IMR-90 (cell line): ENCODE results near the gene SGMS1. TPM values are rescaled to one million over a fixed set of nuclear protein-coding genes. Genes with fewer than 3 reads are reported as not detected.
A peak's percentile ranks its signal among the peaks of the same experiment; 100 is the strongest.

ENCODE experiments used
- ATAC-seq: fragments of 200-7000 bp; cut with Tn5 transposase; 2 replicates; pipeline ENCODE4 v1.9.1; 2020; ENCODE audit warnings: low read depth, mild to moderate bottlenecking, moderate library complexity
- BruUV-seq: library from RNA; stranded (reverse); fragments of 400-500 nt; replicated peaks from 2 replicates; lab custom pipeline; 2021; lab: Mats Ljungman, UMichigan
- CTCF ChIA-PET: fragments of 300-600 bp; formaldehyde crosslinking; extraction: SDS; loops from one replicate; lab custom pipeline; 2021; ENCODE audit warnings: antibody characterized with exemption; lab: Yijun Ruan, JAX
- POLR2A ChIA-PET: fragments of 300-600 bp; sonication (Branson Sonifier 250); formaldehyde crosslinking; loops from one replicate; lab custom pipeline; 2022; ENCODE audit warnings: antibody characterized with exemption; ENCODE audit not compliant: unreplicated experiment; lab: Charles Lee
- DNase-seq: peaks from one replicate; pipeline ENCODE4 v3.0.0; 2013
- H2AFZ ChIP-seq: replicated peaks from 2 replicates; pipeline ENCODE3; 2013; ENCODE audit warnings: low read length, mild to moderate bottlenecking; ENCODE audit not compliant: poor library complexity
- H2AK5ac ChIP-seq: 2 replicates; pipeline ENCODE4 v1.6.1; 2013; ENCODE audit warnings: low read depth, low read length, inconsistent platforms
- H2AK9ac ChIP-seq: replicated peaks from 2 replicates; pipeline ENCODE3; 2013; ENCODE audit warnings: mild to moderate bottlenecking, low read depth, low read length, moderate library complexity; ENCODE audit not compliant: poor library complexity
- H2BK120ac ChIP-seq: 2 replicates; pipeline ENCODE4 v1.6.1; 2013; ENCODE audit warnings: low read depth, low read length, inconsistent platforms
- H2BK15ac ChIP-seq: 3 replicates; pipeline ENCODE4 v1.6.1; 2013; ENCODE audit warnings: low read depth, low read length, inconsistent platforms
- H2BK20ac ChIP-seq: 2 replicates; pipeline ENCODE4 v1.6.1; 2013; ENCODE audit warnings: low read depth, mild to moderate bottlenecking, inconsistent platforms, low read length, moderate library complexity
- H2BK5ac ChIP-seq: 2 replicates; pipeline ENCODE4 v1.6.1; 2013; ENCODE audit warnings: mild to moderate bottlenecking, low read depth, low read length, inconsistent platforms; ENCODE audit not compliant: poor library complexity, severe bottlenecking
- H3K14ac ChIP-seq: replicated peaks from 2 replicates; pipeline ENCODE4 v1.6.1; 2013; ENCODE audit warnings: low read depth, low read length, inconsistent platforms
- H3K18ac ChIP-seq: 2 replicates; pipeline ENCODE4 v1.6.1; 2013; ENCODE audit warnings: low read depth, low read length, control low read depth
- H3K23ac ChIP-seq: 2 replicates; pipeline ENCODE4 v1.6.1; 2013; ENCODE audit warnings: low read depth, low read length, inconsistent platforms
- H3K27ac ChIP-seq: 2 replicates; pipeline ENCODE4 v1.5.1; 2013; ENCODE audit warnings: mild to moderate bottlenecking, control low read depth, low read length; ENCODE audit not compliant: insufficient read depth
- H3K27me3 ChIP-seq: 2 replicates; pipeline ENCODE4 v1.6.1; 2013; ENCODE audit warnings: low read length; ENCODE audit not compliant: control insufficient read depth, insufficient read depth
- H3K36me3 ChIP-seq: 2 replicates; pipeline ENCODE4 v1.6.1; 2013; ENCODE audit warnings: low read length, mixed read lengths; ENCODE audit not compliant: control insufficient read depth, insufficient read depth
- H3K4ac ChIP-seq: 2 replicates; pipeline ENCODE4 v1.6.1; 2013; ENCODE audit warnings: low read depth, low read length, inconsistent platforms
- H3K4me1 ChIP-seq: 2 replicates; pipeline ENCODE4 v1.6.1; 2013; ENCODE audit warnings: low read length, mixed read lengths; ENCODE audit not compliant: control insufficient read depth, insufficient read depth
- H3K4me2 ChIP-seq: 2 replicates; pipeline ENCODE4 v1.6.1; 2013; ENCODE audit warnings: low read depth, mild to moderate bottlenecking, control low read depth, low read length, moderate library complexity
- H3K4me3 ChIP-seq: 2 replicates; pipeline ENCODE4 v1.5.1; 2013; ENCODE audit warnings: low read depth, mild to moderate bottlenecking, control low read depth, low read length, moderate library complexity; ENCODE audit not compliant: insufficient read depth
- H3K56ac ChIP-seq: 2 replicates; pipeline ENCODE4 v1.6.1; 2013; ENCODE audit warnings: low read length, inconsistent platforms; ENCODE audit not compliant: insufficient read depth; ENCODE audit errors: extremely low read depth
- H3K79me1 ChIP-seq, 2 experiments: 2 replicates each; pipeline ENCODE4 v1.6.1; 2013; ENCODE audit warnings: low read length in 2 of 2, inconsistent platforms in 1 of 2, low read depth in 1 of 2
- H3K9ac ChIP-seq: 2 replicates; pipeline ENCODE4 v1.6.1; 2013; ENCODE audit warnings: low read depth, low read length, control low read depth
- H3K9me1 ChIP-seq: 2 replicates; pipeline ENCODE4 v1.6.1; 2013; ENCODE audit warnings: low read length, inconsistent platforms; ENCODE audit not compliant: insufficient read depth
- H3K9me3 ChIP-seq: 2 replicates; pipeline ENCODE4 v1.6.1; 2013; ENCODE audit warnings: low read length; ENCODE audit not compliant: control insufficient read depth, insufficient read depth
- H4K20me1 ChIP-seq: 2 replicates; pipeline ENCODE4 v1.6.1; 2013; ENCODE audit warnings: low read length, inconsistent platforms; ENCODE audit not compliant: insufficient read depth
- H4K5ac ChIP-seq: 2 replicates; pipeline ENCODE4 v1.6.1; 2013; ENCODE audit warnings: mild to moderate bottlenecking, low read depth, low read length, control low read depth
- H4K8ac ChIP-seq, 2 experiments: 2 replicates each; pipeline ENCODE4 v1.6.1; 2013; ENCODE audit warnings: low read depth in 2 of 2, low read length in 2 of 2, control low read depth in 1 of 2, inconsistent platforms in 1 of 2
- H4K91ac ChIP-seq: 2 replicates; pipeline ENCODE4 v1.6.1; 2013; ENCODE audit warnings: low read depth, low read length, inconsistent platforms; ENCODE audit not compliant: insufficient read depth
- BHLHE40 ChIP-seq: fragments of 150-350 bp; IDR thresholded peaks from 2 replicates; pipeline ENCODE4 v1.6.1; 2016; ENCODE audit warnings: mild to moderate bottlenecking, low read depth, low read length
- CEBPB ChIP-seq: IDR thresholded peaks from 2 replicates; pipeline ENCODE4 v1.6.1; 2012; ENCODE audit warnings: low read depth, low read length, improper control_type of control experiment
- CHD1 ChIP-seq: IDR thresholded peaks from 2 replicates; pipeline ENCODE4 v1.6.1; 2012; ENCODE audit warnings: low read depth, low read length, improper control_type of control experiment
- FOS ChIP-seq: fragments of 150-350 bp; IDR thresholded peaks from 2 replicates; pipeline ENCODE4 v1.6.1; 2016; ENCODE audit warnings: low read depth, low read length
- MAFK ChIP-seq: IDR thresholded peaks from 2 replicates; pipeline ENCODE4 v1.6.1; 2012; ENCODE audit warnings: low read depth, low read length, improper control_type of control experiment
- MAZ ChIP-seq: IDR thresholded peaks from 2 replicates; pipeline ENCODE4 v1.6.1; 2012; ENCODE audit warnings: low read depth, mild to moderate bottlenecking, low read length, improper control_type of control experiment, moderate library complexity, borderline replicate concordance
- MXI1 ChIP-seq: IDR thresholded peaks from 2 replicates; pipeline ENCODE4 v1.6.1; 2012; ENCODE audit warnings: low read depth, mild to moderate bottlenecking, low read length, moderate library complexity, borderline replicate concordance
- NFE2L2 ChIP-seq: fragments of 150-350 bp; IDR thresholded peaks from 2 replicates; pipeline ENCODE4 v1.6.1; 2016; ENCODE audit warnings: low read depth, mild to moderate bottlenecking, low read length
- POLR2A ChIP-seq: IDR thresholded peaks from 2 replicates; pipeline ENCODE4 v1.6.1; 2012; ENCODE audit warnings: mild to moderate bottlenecking, low read depth, low read length
- RAD21 ChIP-seq: IDR thresholded peaks from 2 replicates; pipeline ENCODE4 v1.6.1; 2012; ENCODE audit warnings: low read length, improper control_type of control experiment
- RCOR1 ChIP-seq: IDR thresholded peaks from 2 replicates; pipeline ENCODE4 v1.6.1; 2012; ENCODE audit warnings: mild to moderate bottlenecking, low read length, improper control_type of control experiment; ENCODE audit not compliant: insufficient replicate concordance
- RFX5 ChIP-seq: IDR thresholded peaks from 2 replicates; pipeline ENCODE4 v1.8.0; 2012; ENCODE audit warnings: low read depth, mild to moderate bottlenecking, low read length, moderate library complexity
- SMC3 ChIP-seq: fragments of 150-350 bp; IDR thresholded peaks from 2 replicates; pipeline ENCODE4 v1.6.1; 2016; ENCODE audit warnings: low read depth, mild to moderate bottlenecking, antibody characterized with exemption, low read length, moderate library complexity
- WGBS, 2 experiments: methylation state at CpG; one replicate each; pipeline versions ENCODE4 v1.1.5 to v1.1.7; 2013; ENCODE audit warnings: missing lambda C conversion rate in 2 of 2; ENCODE audit not compliant: insufficient read length in 1 of 2; ENCODE audit errors: extremely low coverage in 2 of 2; 5-methylcytosine and 5-hydroxymethylcytosine counted together
- dilution Hi-C: fragments of 300-500 bp; cut with HindIII; formaldehyde crosslinking; loops from one replicate; pipeline ENCODE4 v1.14.3; 2018; ENCODE audit warnings: low sequenced_read_pairs; ENCODE audit not compliant: unreplicated experiment
- in situ Hi-C: fragments of 300-500 bp; cut with MboI; formaldehyde crosslinking; loops from 3 replicates; pipeline ENCODE4 v1.14.3; 2019; ENCODE audit warnings: low sequenced_read_pairs, inconsistent platforms, mixed read lengths
- intact Hi-C: fragments of 100-400 bp; cut with micrococcal nuclease; formaldehyde crosslinking; loops from 2 replicates; pipeline ENCODE4 v1.10.0; 2022
- polyA plus RNA-seq, 3 experiments: library from polyadenylated mRNA; depleted of rRNA; stranded (reverse); fragments of >200 nt; gene quantifications; 2 replicates each; pipeline ENCODE4 v1.2.3, GENCODE V29; 2012; ENCODE audit warnings: low replicate concordance in 1 of 3
- total RNA-seq: library from RNA; depleted of rRNA; stranded (reverse); fragments of >200 nt; gene quantifications from 2 replicates; pipeline ENCODE4 v1.2.3, GENCODE V29; 2012
- TF ChIP-seq, protein P1 (sequence below): fragments of 150-350 bp; IDR thresholded peaks from 2 replicates; pipeline ENCODE4 v1.6.1; 2017; ENCODE audit warnings: mild to moderate bottlenecking, antibody characterized with exemption, low read length, low read depth
- TF ChIP-seq, protein P2 (sequence below): conservative IDR thresholded peaks from 2 replicates; pipeline ENCODE4 v1.5.1; 2012; ENCODE audit warnings: mild to moderate bottlenecking, low read depth, low read length, improper control_type of control experiment
- TF ChIP-seq, protein P3 (sequence below): fragments of 150-350 bp; IDR thresholded peaks from 2 replicates; pipeline ENCODE4 v1.6.1; 2016; ENCODE audit warnings: low read depth, mild to moderate bottlenecking, low read length, moderate library complexity, borderline replicate concordance

The SGMS1 gene
- total and polyA plus RNA-seq, 2 of the 4 experiments (the other 2 are of a cell fraction): 9.8 to 30.8 TPM

DNA sequence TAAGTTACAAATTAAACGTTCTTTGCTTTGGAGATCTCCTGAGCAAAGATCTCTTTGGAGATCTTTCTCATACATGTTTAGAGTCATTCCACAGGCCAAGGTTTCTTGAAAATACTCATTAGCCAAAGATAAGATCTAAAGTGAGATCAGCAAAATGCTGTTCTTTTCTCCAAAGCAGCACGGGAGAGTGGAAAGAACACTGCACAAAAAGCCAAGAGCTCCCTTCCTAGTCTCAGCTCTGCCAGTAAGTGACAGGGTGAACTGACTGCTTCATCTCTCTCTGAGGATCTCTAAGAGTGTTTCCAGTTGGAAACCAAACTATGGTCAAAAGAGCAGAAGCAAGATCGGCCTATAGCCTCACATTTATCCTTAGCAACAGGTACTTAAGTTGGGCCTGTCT, 204.0 kb downstream of the SGMS1 start:
- H3K56ac ChIP-seq: no peak overlapping the region
- H3K9me3 ChIP-seq: no peaks in the 10 kb centered on the region
- no peak for DNase-seq
- in situ Hi-C loops (loop anchor here (5.0 kb wide), 1 partner anchor 203 kb away; the partner anchor contains the start of gene SGMS1), intact Hi-C loops (loop anchor here (2.0 to 5.0 kb wide), 2 partner anchors 92 to 133 kb away; no protein-coding TSS in a partner anchor), dilution Hi-C loops (no loop called here)
- peak overlapping the region; percentile 10; the same call in 1 of the 2 replicates for H3K14ac ChIP-seq
- H3K4me3 ChIP-seq: no peak overlapping the region
- H4K91ac ChIP-seq: no peak overlapping the region
- TF ChIP-seq NFE2L2 (no peak), POLR2A (no peak), RAD21 (no peak), SMC3 (no peak), FOS (no peak), MAFK (no peak), RCOR1 (no peak), CEBPB (no peak), MAZ (no peak), CHD1 (no peak), MXI1 (no peak), RFX5 (no peak), BHLHE40 (no peak)
- TF ChIP-seq, protein P1, sequence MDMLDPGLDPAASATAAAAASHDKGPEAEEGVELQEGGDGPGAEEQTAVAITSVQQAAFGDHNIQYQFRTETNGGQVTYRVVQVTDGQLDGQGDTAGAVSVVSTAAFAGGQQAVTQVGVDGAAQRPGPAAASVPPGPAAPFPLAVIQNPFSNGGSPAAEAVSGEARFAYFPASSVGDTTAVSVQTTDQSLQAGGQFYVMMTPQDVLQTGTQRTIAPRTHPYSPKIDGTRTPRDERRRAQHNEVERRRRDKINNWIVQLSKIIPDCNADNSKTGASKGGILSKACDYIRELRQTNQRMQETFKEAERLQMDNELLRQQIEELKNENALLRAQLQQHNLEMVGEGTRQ: no peak
- TF ChIP-seq, protein P2, sequence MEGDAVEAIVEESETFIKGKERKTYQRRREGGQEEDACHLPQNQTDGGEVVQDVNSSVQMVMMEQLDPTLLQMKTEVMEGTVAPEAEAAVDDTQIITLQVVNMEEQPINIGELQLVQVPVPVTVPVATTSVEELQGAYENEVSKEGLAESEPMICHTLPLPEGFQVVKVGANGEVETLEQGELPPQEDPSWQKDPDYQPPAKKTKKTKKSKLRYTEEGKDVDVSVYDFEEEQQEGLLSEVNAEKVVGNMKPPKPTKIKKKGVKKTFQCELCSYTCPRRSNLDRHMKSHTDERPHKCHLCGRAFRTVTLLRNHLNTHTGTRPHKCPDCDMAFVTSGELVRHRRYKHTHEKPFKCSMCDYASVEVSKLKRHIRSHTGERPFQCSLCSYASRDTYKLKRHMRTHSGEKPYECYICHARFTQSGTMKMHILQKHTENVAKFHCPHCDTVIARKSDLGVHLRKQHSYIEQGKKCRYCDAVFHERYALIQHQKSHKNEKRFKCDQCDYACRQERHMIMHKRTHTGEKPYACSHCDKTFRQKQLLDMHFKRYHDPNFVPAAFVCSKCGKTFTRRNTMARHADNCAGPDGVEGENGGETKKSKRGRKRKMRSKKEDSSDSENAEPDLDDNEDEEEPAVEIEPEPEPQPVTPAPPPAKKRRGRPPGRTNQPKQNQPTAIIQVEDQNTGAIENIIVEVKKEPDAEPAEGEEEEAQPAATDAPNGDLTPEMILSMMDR: no peak
- TF ChIP-seq, protein P3, sequence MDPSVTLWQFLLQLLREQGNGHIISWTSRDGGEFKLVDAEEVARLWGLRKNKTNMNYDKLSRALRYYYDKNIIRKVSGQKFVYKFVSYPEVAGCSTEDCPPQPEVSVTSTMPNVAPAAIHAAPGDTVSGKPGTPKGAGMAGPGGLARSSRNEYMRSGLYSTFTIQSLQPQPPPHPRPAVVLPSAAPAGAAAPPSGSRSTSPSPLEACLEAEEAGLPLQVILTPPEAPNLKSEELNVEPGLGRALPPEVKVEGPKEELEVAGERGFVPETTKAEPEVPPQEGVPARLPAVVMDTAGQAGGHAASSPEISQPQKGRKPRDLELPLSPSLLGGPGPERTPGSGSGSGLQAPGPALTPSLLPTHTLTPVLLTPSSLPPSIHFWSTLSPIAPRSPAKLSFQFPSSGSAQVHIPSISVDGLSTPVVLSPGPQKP: no peak
- H3K4me2 ChIP-seq: no peak overlapping the region
- no peak overlapping the region for H3K18ac ChIP-seq
- H3K23ac ChIP-seq: 0 out of 2 replicates have a peak overlapping the region, but pooled peaks have one; percentile 66
- peaks cover 10% of the 10 kb centered on the region for H3K9me1 ChIP-seq
- H2BK5ac ChIP-seq: no peak overlapping the region
- H4K20me1 ChIP-seq: peaks cover 5% of the 10 kb centered on the region; the same call in 1 of the 2 replicates
- H2BK120ac ChIP-seq: no peak overlapping the region
- H3K79me1 ChIP-seq: peaks cover 7 to 34% of the 10 kb centered on the region in 2 experiments
- no peak overlapping the region for H3K9ac ChIP-seq
- H4K5ac ChIP-seq: no peak overlapping the region
- no peaks in the 10 kb centered on the region for H3K36me3 ChIP-seq
- H2AK9ac ChIP-seq: no peak overlapping the region
- no peak overlapping the region for H3K27ac ChIP-seq
- BruUV-seq: no TSS peak
- H2AK5ac ChIP-seq: no peak overlapping the region
- WGBS, 2 experiments: 80% methylated on average over 2 of the region's 3 CpGs; no CpG with 5 or more reads in 1 of the 2 experiments
- H4K8ac ChIP-seq: no peak overlapping the region
- ChIA-PET POLR2A (no interaction called here), CTCF (interaction anchor here (0.6 kb wide), 1 partner anchor 138 kb away, joined by 5 read pairs; no protein-coding TSS in a partner anchor)
- H3K4me1 ChIP-seq: peaks cover 8% of the 10 kb centered on the region; the same call in 1 of the 2 replicates
- peak overlapping the region; percentile 37; the same call in 1 of the 2 replicates for H2BK20ac ChIP-seq
- H3K4ac ChIP-seq: no peak overlapping the region
- H3K27me3 ChIP-seq: no peaks in the 10 kb centered on the region
- H2AFZ ChIP-seq: no peak overlapping the region
- no peak for ATAC-seq
- no peak overlapping the region for H2BK15ac ChIP-seq
